BE2C (cell line): ENCODE measurements around the gene TLR9.

Experiments used
- DNase-seq: peaks from one replicate; pipeline ENCODE4 v3.0.0-alpha.2; 2020
- H3K27me3 ChIP-seq: fragments of 250-450 bp; sonication (Bioruptor Pico); 2 replicates; pipeline ENCODE4 v1.5.1; 2020; ENCODE audit warnings: mild to moderate bottlenecking
- H3K36me3 ChIP-seq: fragments of 250-450 bp; sonication (Bioruptor Pico); 2 replicates; pipeline ENCODE4 v1.5.1; 2020; ENCODE audit warnings: mild to moderate bottlenecking
- H3K4me1 ChIP-seq: fragments of 250-450 bp; sonication (Bioruptor Pico); 2 replicates; pipeline ENCODE4 v1.5.1; 2020
- H3K4me3 ChIP-seq: 2 replicates; pipeline ENCODE4 v1.5.1; 2011; ENCODE audit warnings: low read depth, low read length
- H3K9me3 ChIP-seq: fragments of 250-450 bp; sonication (Bioruptor Pico); 2 replicates; pipeline ENCODE4 v1.5.1; 2020
- TF ChIP-seq, protein P1 (sequence below): IDR thresholded peaks from 2 replicates; pipeline ENCODE4 v1.5.1; 2012; ENCODE audit warnings: mild to moderate bottlenecking, low read depth, low read length

Gene TLR9

DNA sequence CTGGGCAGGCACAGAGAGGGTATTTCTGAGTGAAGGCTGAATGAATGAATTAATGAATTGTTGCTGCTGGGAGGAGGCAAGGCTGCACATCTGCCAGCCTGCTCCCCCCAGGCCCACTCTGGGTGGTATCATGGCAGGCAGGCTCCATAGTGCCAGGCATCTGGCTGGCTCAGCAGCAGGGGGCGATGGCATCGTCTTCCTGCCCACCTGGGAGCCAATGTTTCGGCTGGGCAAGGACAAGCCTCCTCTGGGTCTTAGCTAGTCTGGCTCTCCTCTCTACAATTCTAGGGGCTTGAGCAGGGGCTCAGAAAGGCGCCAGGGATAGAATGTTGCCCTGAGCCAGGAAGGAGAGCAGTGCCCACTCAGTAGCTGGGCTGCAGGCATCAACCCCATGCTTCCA lies 1.7 kb upstream of the TLR9 start:
- no peak for DNase-seq
- no peak overlapping the region for H3K4me3 ChIP-seq
- no peaks in the 10 kb centered on the region for H3K27me3 ChIP-seq
- TF ChIP-seq, protein P1, sequence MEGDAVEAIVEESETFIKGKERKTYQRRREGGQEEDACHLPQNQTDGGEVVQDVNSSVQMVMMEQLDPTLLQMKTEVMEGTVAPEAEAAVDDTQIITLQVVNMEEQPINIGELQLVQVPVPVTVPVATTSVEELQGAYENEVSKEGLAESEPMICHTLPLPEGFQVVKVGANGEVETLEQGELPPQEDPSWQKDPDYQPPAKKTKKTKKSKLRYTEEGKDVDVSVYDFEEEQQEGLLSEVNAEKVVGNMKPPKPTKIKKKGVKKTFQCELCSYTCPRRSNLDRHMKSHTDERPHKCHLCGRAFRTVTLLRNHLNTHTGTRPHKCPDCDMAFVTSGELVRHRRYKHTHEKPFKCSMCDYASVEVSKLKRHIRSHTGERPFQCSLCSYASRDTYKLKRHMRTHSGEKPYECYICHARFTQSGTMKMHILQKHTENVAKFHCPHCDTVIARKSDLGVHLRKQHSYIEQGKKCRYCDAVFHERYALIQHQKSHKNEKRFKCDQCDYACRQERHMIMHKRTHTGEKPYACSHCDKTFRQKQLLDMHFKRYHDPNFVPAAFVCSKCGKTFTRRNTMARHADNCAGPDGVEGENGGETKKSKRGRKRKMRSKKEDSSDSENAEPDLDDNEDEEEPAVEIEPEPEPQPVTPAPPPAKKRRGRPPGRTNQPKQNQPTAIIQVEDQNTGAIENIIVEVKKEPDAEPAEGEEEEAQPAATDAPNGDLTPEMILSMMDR = no peak
- peaks cover 9% of the 10 kb centered on the region for H3K36me3 ChIP-seq
- no peaks in the 10 kb centered on the region for H3K4me1 ChIP-seq
- H3K9me3 ChIP-seq = no peaks in the 10 kb centered on the region

DNA sequence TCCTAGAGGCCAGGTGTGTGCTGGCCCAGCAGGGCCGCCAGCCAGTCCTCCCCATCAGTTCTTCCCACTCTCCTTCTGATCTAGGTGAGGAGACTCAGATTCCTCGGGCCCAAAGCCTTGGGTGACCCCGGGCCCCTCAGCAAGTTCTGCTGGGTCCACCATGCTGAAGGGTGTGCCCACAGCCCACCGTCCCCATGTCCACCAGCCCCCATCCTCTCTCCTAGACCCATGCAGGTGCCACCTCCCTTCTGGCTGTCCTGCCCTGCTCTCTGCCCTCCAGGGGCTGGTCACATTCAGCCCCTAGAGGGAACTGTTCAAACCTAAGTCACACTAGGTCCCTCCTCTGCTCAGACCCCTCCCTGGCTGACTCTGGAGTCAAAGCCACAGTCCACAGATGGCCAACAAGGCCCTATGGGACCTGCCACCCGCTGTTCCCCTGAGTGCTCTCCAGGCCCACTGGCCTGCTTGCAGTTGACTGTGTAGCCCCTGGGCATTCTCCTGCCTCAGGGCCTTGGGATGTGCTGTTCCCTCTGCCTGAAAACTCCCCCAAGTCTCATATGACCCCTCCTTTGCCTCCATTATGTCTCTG lies 878 bp upstream of the TLR9 start:
- H3K9me3 ChIP-seq = no peaks in the 10 kb centered on the region
- H3K4me3 ChIP-seq = no peak overlapping the region
- no peaks in the 10 kb centered on the region for H3K27me3 ChIP-seq
- peaks cover 8% of the 10 kb centered on the region for H3K36me3 ChIP-seq
- no peak for DNase-seq
- no peaks in the 10 kb centered on the region for H3K4me1 ChIP-seq
- TF ChIP-seq, protein P1 = no peak

DNA sequence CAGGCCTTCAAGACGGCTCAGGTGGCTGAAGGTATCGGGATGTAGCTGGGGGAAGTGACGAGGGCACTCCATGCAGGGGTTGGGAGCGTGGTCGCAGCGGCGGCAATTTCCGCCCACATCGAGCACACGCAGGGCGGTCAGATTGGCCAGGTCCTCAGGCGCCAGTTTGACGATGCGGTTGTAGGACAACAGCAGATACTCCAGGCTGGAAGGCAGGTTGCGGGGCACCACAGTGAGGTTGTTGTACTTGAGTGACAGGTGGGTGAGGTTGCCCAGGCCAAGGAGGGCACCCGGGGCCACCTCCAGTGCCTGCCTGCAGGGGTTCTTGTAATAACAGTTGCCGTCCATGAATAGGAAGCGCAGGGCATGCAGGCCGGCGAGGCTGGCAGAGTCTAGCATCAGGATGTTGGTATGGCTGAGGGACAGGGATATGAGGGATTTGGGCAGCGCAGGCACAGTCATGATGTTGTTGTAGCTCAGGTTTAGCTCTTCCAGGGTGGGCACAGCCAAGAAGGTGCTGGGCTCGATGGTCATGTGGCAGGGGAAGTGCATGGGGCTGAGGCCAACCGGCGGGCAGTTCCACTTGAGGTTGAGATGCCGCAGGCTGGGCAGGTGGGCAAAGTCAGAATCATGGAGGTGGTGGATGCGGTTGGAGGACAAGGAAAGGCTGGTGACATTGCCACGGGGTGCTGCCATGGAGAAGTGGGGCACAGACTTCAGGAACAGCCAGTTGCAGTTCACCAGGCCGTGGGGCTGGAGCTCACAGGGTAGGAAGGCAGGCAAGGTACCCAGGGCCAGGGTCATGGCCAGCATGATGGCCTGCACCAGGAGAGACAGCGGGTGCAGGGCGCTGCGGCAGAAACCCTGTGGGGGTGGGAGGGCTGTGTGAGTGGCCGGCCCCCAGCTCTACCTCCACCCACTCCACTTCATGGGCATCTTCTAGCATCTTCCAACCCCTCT lies 1.7 kb downstream of the TLR9 start:
- H3K36me3 ChIP-seq = no peaks in the 10 kb centered on the region
- no peaks in the 10 kb centered on the region for H3K4me1 ChIP-seq
- no peak overlapping the region for H3K4me3 ChIP-seq
- H3K9me3 ChIP-seq = no peaks in the 10 kb centered on the region
- DNase-seq = no peak
- H3K27me3 ChIP-seq = no peaks in the 10 kb centered on the region
- TF ChIP-seq, protein P1 = no peak

DNA sequence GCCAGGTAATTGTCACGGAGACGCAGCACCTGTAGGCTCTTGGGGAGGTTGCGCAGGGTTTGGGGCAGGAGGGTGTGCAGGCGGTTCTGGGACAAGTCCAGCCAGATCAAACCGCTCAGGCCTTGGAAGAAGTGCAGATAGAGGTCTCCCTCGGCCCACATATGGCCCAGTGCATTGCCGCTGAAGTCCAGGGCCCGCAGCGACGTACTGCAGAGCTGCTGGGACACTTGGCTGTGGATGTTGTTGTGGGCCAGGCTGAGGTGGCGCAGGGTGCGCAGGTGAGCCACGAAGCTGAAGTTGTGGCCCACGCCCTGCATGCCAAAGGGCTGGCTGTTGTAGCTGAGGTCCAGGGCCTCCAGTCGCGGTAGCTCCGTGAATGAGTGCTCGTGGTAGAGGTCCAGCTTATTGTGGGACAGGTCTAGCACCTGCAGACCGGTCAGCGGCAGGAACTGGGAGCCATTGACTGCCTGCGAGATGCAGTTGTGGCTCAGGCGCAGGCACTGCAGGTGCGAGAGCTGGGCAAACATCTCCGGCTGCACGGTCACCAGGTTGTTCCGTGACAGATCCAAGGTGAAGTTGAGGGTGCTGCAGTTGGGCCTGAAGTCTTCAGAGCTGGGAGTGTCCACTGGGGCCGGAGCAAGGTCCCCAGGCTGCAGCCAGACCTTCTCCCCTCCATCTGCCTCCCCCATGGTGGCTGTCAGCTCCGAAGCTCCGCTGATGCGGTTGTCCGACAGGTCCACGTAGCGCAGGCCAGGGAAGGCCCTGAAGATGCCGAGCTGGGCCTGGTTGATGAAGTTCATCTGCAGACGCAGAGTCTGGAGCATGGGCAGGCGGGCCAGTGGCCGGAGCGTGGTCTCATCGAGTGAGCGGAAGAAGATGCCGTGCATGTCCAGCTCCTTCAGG lies 2.9 kb downstream of the TLR9 start:
- TF ChIP-seq, protein P1 = no peak
- Histone ChIP-seq H3K4me3 (no peak overlapping the region), H3K27me3 (no peaks in the 10 kb centered on the region), H3K9me3 (no peaks in the 10 kb centered on the region), H3K4me1 (no peaks in the 10 kb centered on the region), H3K36me3 (no peaks in the 10 kb centered on the region)
- no peak for DNase-seq

DNA sequence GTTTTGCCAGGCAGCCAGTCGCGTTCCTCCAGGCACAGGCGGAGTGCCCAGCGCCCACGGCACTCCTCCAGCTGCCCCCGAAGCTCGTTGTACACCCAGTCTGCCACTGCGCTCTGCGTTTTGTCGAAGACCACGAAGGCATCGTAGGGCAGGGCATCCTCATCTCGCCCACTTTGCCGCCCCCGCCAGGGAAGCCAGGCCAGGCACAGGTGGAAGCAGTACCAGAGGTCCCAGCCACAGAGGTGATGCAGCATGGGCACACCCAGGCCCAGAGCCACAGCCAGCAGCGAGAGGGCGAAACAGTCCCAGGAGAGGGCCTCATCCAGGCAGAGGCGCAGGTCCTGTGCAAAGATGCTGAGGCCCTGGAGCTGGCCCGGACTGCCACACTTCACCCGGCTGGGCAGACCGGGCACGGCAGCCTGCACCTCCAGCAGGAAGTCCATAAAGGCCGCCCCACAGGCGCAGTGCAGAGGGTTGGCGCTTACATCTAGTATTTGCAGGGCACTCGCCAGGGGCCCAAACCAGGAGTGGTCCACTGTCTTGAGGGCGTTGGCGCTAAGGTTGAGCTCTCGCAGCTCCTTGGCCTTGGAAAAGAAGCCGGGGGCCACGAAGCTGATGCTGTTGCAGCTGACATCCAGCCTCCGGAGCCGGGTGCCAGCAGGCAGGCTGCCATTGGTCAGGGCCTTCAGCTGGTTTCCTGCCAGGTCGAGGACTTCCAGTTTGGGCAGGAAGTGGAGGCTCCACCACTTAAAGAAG lies 3.7 kb downstream of the TLR9 start:
- H3K4me1 ChIP-seq = no peaks in the 10 kb centered on the region
- no peaks in the 10 kb centered on the region for H3K9me3 ChIP-seq
- TF ChIP-seq, protein P1 = no peak
- H3K36me3 ChIP-seq = no peaks in the 10 kb centered on the region
- no peaks in the 10 kb centered on the region for H3K27me3 ChIP-seq
- H3K4me3 ChIP-seq = no peak overlapping the region
- DNase-seq = no peak
